Ovary (tissue), 3 donors: ENCODE results near the gene DACT2.

Source experiments
- CTCF ChIP-seq, 3 donors: fragments of 450-650 bp in 2 of 3; fragments of 200-600 bp in 1 of 3; IDR thresholded peaks; one replicate each; pipeline versions ENCODE4 v1.5.1 to v1.8.0; 2016 to 2022; ENCODE audit warnings: antibody characterized with exemption in 3 of 3, mild to moderate bottlenecking in 1 of 3
- EP300 ChIP-seq: sonication (generic); formaldehyde crosslinking; IDR thresholded peaks from one replicate; pipeline ENCODE4 v1.6.1; 2017; ENCODE audit warnings: antibody characterized with exemption
- POLR2A ChIP-seq: fragments of 450-650 bp; IDR thresholded peaks from one replicate; pipeline ENCODE4 v1.6.1; 2017; ENCODE audit warnings: antibody characterized with exemption, mild to moderate bottlenecking, moderate library complexity
- donor health status: DM: no; HTN: no; CAD: no.

GRCh38 chr6:168343239-168344150 is 23.9 kb upstream of the DACT2 start:
- TF ChIP-seq CTCF (IDR thresholded peaks at IDR 0.05), result no peak
- TF ChIP-seq POLR2A, result no peak
- no peak for TF ChIP-seq EP300
